SJCRH30 (cell line): ENCODE data around the gene ZXDA. TPM values are rescaled to one million over a fixed set of nuclear protein-coding genes. Genes with fewer than 3 reads are reported as not detected.

Experiments
- DNase-seq, 2 experiments: peaks; one replicate each; pipeline ENCODE4 v3.0.0-alpha.2; 2015 to 2020
- H3K27ac ChIP-seq: fragments of 250-450 bp; sonication (Bioruptor Pico); 2 replicates; pipeline ENCODE4 v1.5.1; 2020; ENCODE audit warnings: mild to moderate bottlenecking, moderate library complexity
- H3K27me3 ChIP-seq: fragments of 250-450 bp; sonication (Bioruptor Pico); 2 replicates; pipeline ENCODE4 v1.5.1; 2020; ENCODE audit warnings: mild to moderate bottlenecking, moderate library complexity
- H3K36me3 ChIP-seq: fragments of 250-450 bp; sonication (Bioruptor Pico); 2 replicates; pipeline ENCODE4 v1.5.1; 2020; ENCODE audit warnings: mild to moderate bottlenecking, moderate library complexity
- H3K4me1 ChIP-seq: fragments of 250-450 bp; sonication (Bioruptor Pico); 2 replicates; pipeline ENCODE4 v1.5.1; 2020; ENCODE audit warnings: mild to moderate bottlenecking, moderate library complexity
- H3K4me3 ChIP-seq: fragments of 250-450 bp; sonication (Bioruptor Pico); 2 replicates; pipeline ENCODE4 v1.5.1; 2020; ENCODE audit warnings: mild to moderate bottlenecking, moderate library complexity
- H3K9me3 ChIP-seq: fragments of 250-450 bp; sonication (Bioruptor Pico); replicated peaks from 2 replicates; pipeline ENCODE4 v1.5.1; 2020; ENCODE audit warnings: mild to moderate bottlenecking, moderate library complexity
- total RNA-seq: library from RNA; depleted of rRNA; stranded (reverse); fragments of >200 nt; shearing (Covaris generic); gene quantifications from 2 replicates; pipeline ENCODE4 v1.2.3, GENCODE V29; 2014; rRNA removed

ZXDA gene
- total RNA-seq, 1 experiment from 2014 or later: 1.0 TPM

DNA sequence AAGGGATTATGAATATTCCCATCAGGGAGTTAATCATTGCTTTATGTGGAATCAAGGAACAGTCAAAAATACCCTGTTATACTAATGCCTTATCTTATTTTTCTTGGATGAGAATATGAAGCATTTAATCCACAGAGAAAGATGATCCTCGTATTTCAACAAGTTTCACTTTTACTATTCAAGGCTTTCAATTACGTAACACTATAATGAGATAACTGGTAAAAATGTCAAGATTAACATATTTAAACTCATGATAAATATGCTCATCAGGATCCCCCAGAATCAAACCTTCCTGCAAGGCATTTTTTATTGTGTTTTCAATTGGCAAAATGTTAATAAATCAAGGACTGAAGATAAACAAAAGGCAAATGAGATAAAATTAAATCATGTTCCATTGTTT lies 5.1 kb downstream of the ZXDA start:
- Histone ChIP-seq H3K9me3 (no peaks in the 10 kb centered on the region), H3K27ac (no peak overlapping the region), H3K4me3 (no peak overlapping the region), H3K36me3 (no peaks in the 10 kb centered on the region), H3K27me3 (no peaks in the 10 kb centered on the region), H3K4me1 (no peaks in the 10 kb centered on the region)
- DNase-seq: no peak

DNA sequence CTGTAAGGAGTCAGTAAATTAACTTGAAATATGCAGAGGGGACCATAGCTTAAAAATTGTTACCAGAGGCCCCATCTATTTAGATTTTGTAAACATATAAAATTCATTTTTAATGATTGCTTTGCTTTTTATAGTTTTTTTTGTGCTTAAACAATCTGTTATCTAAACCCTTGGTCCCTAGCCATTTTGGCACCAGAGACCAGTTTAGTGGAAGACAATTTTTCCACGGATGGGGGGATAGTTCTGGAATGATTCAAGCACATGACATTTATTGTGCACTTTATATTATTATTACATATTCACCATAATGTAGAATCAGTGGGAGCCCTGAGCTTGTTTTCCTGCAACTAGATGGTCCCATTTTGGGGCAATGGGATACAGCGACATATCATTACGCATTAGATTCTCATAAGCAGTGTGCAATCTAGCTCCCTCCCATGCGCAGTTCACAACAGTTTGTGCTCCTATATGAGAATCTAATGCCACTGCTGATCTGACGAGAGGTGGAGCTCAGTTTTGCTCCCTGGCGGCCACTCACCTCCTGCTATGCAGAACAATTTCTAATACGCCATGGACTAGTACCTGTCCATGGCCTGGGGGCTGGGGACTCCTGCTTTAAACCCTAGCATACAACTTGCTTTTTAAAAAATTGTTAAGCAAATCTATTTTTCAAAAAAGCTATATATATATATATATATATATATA lies 5.9 kb downstream of the ZXDA start:
- no peaks in the 10 kb centered on the region for H3K27me3 ChIP-seq
- H3K4me1 ChIP-seq: no peaks in the 10 kb centered on the region
- no peak overlapping the region for H3K4me3 ChIP-seq
- DNase-seq: no peak
- H3K9me3 ChIP-seq: no peaks in the 10 kb centered on the region
- H3K36me3 ChIP-seq: no peaks in the 10 kb centered on the region
- H3K27ac ChIP-seq: no peak overlapping the region

DNA sequence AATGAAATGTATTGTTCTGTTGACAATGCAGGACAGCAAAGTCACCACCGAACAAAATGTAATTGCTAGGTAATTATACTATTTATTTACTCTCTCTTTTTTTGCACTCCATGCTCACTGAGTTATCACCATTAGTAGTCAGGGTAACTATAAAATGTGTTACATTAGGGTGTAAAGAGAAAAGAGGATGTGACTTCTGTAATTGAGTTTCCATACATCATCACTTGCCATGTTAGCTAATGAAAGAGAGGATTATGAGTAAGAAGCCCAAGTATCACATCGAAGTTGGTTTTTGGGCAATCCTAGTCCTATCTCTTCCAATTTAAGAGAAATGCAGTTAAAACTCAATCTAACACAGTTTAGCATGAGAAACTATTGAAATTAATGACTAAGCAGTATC lies 7.6 kb downstream of the ZXDA start:
- Histone ChIP-seq H3K9me3 (no peaks in the 10 kb centered on the region), H3K36me3 (no peaks in the 10 kb centered on the region), H3K27ac (no peak overlapping the region), H3K27me3 (no peaks in the 10 kb centered on the region), H3K4me3 (no peak overlapping the region), H3K4me1 (no peaks in the 10 kb centered on the region)
- DNase-seq: no peak

DNA sequence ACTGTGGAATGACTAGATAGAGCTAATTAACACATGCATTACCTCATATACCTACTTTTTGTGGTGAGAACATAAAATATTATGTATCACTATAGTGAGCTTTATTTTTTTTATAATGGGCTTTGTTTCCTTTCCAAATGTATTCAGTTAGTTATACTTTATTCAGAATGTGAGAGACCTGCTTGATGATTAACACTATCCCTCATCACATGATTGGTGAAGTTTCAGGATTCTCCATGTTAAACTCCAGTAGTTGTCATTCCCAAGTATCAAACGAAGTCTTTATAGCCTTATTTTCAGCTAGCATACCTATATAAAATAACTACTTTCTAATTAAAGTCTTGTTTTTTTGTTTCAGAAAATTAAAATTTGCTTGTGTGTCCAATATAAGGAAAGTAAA lies 8.8 kb downstream of the ZXDA start:
- Histone ChIP-seq H3K36me3 (no peaks in the 10 kb centered on the region), H3K4me1 (no peaks in the 10 kb centered on the region), H3K9me3 (no peaks in the 10 kb centered on the region), H3K27ac (no peak overlapping the region), H3K27me3 (no peaks in the 10 kb centered on the region), H3K4me3 (no peak overlapping the region)
- no peak for DNase-seq

DNA sequence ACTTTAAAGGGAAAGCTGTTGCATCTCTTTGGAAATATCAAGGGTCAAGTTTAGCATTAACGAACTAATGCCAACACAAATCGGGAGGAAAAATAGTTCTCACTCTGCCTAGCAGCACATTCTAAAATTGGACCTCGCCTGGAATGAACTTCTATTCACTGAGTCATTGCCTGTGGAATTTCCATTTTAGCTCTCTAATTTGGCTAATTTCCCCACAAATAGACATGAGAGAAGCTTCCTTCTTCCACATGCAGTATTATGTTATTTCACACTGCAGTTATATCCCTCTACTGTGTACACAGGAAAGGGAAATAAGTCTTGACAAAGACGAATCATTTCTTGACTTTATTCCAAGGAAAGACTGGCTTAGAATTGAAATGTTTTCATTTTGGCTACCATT lies 9.3 kb downstream of the ZXDA start:
- no peak for DNase-seq
- Histone ChIP-seq H3K36me3 (no peaks in the 10 kb centered on the region), H3K27ac (no peak overlapping the region), H3K4me3 (no peak overlapping the region), H3K4me1 (no peaks in the 10 kb centered on the region), H3K27me3 (no peaks in the 10 kb centered on the region), H3K9me3 (no peaks in the 10 kb centered on the region)

DNA sequence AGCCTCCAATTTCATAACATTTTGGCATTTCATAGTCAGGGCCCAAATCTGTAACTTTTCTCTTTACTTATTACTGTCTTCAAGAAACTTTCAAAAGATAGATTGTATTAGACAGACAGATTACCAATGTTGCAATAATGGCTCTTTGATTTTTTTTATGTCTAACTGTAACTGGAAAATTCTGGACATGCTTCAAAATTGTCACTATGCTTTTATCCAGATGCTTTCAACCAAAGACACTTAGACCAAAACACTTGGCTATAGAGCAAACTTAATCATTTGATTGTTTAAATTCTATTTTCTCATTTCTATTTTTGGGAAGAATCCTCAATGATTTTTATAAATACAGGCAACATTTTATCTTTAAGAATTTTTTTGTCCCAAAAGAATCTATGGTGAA lies 10.4 kb downstream of the ZXDA start:
- no peak for DNase-seq
- H3K4me1 ChIP-seq: no peaks in the 10 kb centered on the region

DNA sequence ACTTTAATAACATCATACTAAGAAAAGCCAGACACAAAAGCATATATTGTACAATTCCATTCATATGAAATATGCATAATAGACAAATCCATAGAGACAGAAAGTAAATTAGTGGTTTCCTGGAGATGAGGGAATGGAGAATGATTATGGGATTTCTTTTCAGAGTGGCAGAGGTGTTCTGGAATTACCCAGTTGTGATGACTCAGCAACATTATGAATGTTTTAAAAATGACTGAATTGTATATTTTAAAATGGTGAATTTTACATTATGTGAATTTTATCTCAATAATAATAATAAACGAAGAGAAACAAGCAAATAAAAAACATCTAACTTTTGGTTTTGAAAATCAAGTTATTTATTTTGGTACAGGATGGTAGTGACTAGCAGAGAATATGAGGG lies 11.2 kb downstream of the ZXDA start:
- Histone ChIP-seq H3K27me3 (no peaks in the 10 kb centered on the region), H3K36me3 (no peaks in the 10 kb centered on the region), H3K27ac (no peak overlapping the region), H3K9me3 (no peaks in the 10 kb centered on the region), H3K4me3 (no peak overlapping the region), H3K4me1 (no peaks in the 10 kb centered on the region)
- DNase-seq: no peak

More for the DNA sequence above, 10.4 kb downstream of the ZXDA start:
- Histone ChIP-seq H3K4me3 (no peak overlapping the region), H3K36me3 (no peaks in the 10 kb centered on the region), H3K27me3 (no peaks in the 10 kb centered on the region), H3K27ac (no peak overlapping the region), H3K9me3 (no peaks in the 10 kb centered on the region)

DNA sequence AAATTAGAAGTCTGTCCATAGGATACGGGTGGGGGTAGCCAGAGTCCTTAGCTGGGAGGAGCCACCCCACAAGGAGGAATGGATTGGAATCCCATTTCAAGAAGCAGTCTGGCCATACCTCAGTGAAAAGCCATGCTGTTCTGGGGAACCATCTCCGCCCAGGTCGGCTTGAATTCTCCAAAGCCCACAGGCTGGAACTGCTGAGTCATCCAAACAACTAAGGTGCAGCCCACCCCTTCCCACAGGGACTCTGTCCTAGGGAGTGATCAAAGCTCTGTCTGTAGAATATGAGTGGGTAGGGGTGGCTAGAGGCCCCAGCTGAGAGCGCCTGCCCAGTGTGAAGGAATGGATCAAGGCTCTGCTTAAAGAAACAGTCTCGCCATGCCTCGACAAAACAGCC lies 38.8 kb downstream of the ZXDA start:
- H3K9me3 ChIP-seq: no peaks in the 10 kb centered on the region
- H3K27me3 ChIP-seq: no peaks in the 10 kb centered on the region
- H3K4me1 ChIP-seq: no peaks in the 10 kb centered on the region
- H3K4me3 ChIP-seq: no peak overlapping the region
- H3K27ac ChIP-seq: no peak overlapping the region
- DNase-seq: no peak
- no peaks in the 10 kb centered on the region for H3K36me3 ChIP-seq

Other genes starting within 250 kb of the ZXDA start
- not detected in 2 replicates for gene NLRP2B, start 230.2 kb downstream of the ZXDA start, total RNA-seq